ENCODE measurements around the gene TRPM3.

The TRPM3 gene

DNA sequence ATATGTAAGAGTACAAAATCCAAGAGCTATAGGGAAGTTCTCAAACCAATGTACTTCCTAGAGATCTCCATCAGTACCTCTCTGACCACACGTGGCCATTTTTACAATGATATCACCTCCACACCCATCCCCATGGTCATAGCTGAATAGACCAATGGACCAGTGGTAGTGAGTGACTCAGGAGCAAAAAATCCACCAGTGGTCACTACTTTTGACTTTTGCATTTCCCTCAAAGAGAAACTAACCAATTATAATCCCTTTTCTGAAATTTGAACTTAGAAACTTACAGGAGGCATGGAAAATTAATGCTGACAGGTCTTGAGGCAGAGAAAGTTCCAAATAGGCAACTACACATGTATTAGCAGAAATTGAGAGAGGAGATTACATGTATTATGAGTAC, 238.4 kb downstream of the TRPM3 start:
- DNase-seq (ENCODE audit: low read depth): no peak
- no peak overlapping the region for H3K4me3 ChIP-seq (ENCODE audit: low read depth, low read length)
- TF ChIP-seq, protein P1, sequence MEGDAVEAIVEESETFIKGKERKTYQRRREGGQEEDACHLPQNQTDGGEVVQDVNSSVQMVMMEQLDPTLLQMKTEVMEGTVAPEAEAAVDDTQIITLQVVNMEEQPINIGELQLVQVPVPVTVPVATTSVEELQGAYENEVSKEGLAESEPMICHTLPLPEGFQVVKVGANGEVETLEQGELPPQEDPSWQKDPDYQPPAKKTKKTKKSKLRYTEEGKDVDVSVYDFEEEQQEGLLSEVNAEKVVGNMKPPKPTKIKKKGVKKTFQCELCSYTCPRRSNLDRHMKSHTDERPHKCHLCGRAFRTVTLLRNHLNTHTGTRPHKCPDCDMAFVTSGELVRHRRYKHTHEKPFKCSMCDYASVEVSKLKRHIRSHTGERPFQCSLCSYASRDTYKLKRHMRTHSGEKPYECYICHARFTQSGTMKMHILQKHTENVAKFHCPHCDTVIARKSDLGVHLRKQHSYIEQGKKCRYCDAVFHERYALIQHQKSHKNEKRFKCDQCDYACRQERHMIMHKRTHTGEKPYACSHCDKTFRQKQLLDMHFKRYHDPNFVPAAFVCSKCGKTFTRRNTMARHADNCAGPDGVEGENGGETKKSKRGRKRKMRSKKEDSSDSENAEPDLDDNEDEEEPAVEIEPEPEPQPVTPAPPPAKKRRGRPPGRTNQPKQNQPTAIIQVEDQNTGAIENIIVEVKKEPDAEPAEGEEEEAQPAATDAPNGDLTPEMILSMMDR (IDR thresholded peaks at IDR 0.05; ENCODE audit: insufficient read depth, low read depth, low read length, missing control alignments): no peak

DNA sequence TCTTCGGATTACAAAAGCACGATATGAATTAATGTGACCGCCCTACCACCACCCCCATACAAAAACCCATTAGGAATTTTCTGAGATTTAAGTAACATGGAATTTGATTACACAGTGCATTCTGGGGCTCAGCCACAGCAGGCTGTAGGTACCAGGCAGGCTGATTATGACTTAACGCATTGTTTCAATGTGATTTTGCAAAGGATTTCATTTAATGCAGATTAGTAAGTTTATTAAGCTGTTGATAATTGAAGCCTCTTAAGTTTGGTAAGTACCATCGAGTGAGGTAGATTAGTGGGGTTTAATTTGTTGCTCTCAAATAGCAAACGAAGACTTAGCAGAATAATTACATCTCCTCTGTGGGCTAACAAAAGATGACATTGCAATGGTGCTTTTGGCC, 240.1 kb downstream of the TRPM3 start:
- no peak overlapping the region for H3K4me3 ChIP-seq (ENCODE audit: low read depth, low read length)
- TF ChIP-seq, protein P1 (IDR thresholded peaks at IDR 0.05; ENCODE audit: insufficient read depth, low read depth, low read length, missing control alignments): no peak
- no peak for DNase-seq (ENCODE audit: low read depth)

DNA sequence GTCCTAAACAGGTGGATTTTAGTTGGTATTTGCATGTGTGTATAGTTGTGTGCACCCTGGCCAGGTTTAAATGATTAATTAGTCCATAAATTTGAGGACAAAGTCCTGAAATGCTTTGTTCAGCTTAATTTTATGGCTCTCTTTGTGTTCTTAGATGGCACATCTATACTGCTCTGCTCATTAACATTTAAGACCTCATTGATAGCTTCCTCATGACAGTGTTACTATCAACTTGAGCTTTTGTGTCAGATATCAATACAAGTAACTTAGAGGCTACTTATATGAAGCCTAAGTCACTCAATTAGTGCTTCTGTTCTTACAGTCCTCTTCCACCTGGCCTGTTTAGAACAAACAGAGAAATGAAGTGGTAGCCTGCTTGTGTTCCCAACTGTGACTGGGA, 240.9 kb downstream of the TRPM3 start:
- H3K4me3 ChIP-seq (ENCODE audit: low read depth, low read length): no peak overlapping the region
- TF ChIP-seq, protein P1 (IDR thresholded peaks at IDR 0.05; ENCODE audit: insufficient read depth, low read depth, low read length, missing control alignments): no peak
- no peak for DNase-seq (ENCODE audit: low read depth)

DNA sequence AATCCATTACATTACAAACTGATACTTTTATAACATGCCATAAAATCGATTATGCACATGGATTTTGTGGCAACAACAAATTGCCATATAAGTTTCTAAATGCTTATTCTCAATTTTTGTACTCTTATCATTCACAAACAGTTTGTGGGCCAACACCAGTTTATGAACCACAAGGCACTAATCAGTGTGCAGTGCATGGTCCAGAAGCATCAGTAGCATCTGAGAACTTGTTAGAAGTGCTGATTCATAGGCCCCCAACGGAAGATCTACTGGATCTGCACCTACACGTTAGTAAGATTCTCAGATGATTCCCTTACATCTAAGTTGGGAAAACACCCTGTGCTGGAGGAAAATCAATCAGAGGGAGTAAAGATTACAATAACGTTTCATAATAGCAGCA, 242.8 kb downstream of the TRPM3 start:
- TF ChIP-seq, protein P1 (IDR thresholded peaks at IDR 0.05; ENCODE audit: insufficient read depth, low read depth, low read length, missing control alignments): no peak
- no peak for DNase-seq (ENCODE audit: low read depth)
- H3K4me3 ChIP-seq (ENCODE audit: low read depth, low read length): no peak overlapping the region

- TF ChIP-seq, protein P1 (IDR thresholded peaks at IDR 0.05; ENCODE audit: insufficient read depth, low read depth, low read length, missing control alignments): no peak
- no peak for DNase-seq (ENCODE audit: low read depth)
Measured at GRCh38 chr9:70874451-70874850, 247.0 kb downstream of the TRPM3 start.

DNA sequence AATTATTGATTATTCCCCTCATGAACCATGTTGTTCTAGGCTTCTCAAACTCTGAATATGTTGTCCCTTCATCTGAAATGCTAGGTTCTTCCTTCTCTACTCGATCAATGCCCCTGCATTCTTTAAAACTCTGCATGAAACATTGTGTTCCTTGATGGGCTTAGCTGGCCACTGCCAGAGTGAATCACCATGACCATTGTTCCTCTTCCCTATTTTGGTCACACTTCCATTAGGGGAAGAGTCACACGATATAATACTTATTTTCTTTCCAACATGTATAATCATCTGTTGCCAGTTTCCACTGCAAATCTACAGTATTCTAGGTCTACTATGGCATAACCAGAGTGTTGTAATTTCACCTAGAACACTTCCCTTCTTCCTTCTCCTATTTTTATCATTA, 247.9 kb downstream of the TRPM3 start:
- TF ChIP-seq, protein P1 (IDR thresholded peaks at IDR 0.05; ENCODE audit: insufficient read depth, low read depth, low read length, missing control alignments): no peak
- no peak for DNase-seq (ENCODE audit: low read depth)

More at GRCh38 chr9:70874451-70874850, 247.0 kb downstream of the TRPM3 start:
- H3K4me3 ChIP-seq (ENCODE audit: low read depth, low read length): no peak overlapping the region

More for the DNA sequence above, 247.9 kb downstream of the TRPM3 start:
- H3K4me3 ChIP-seq (ENCODE audit: low read depth, low read length): no peak overlapping the region
